IMR-90 (cell line): ENCODE results near the gene OAS1.

Experiments used
- CEBPB ChIP-seq: IDR thresholded peaks from 2 replicates; pipeline ENCODE4 v1.6.1; 2012; ENCODE audit warnings: low read depth, low read length, improper control_type of control experiment
- CTCF ChIP-seq: conservative IDR thresholded peaks from 2 replicates; pipeline ENCODE4 v1.5.1; 2012; ENCODE audit warnings: mild to moderate bottlenecking, low read depth, low read length, improper control_type of control experiment
- MAFK ChIP-seq: IDR thresholded peaks from 2 replicates; pipeline ENCODE4 v1.6.1; 2012; ENCODE audit warnings: low read depth, low read length, improper control_type of control experiment
- RAD21 ChIP-seq: IDR thresholded peaks from 2 replicates; pipeline ENCODE4 v1.6.1; 2012; ENCODE audit warnings: low read length, improper control_type of control experiment
- SMC3 ChIP-seq: fragments of 150-350 bp; IDR thresholded peaks from 2 replicates; pipeline ENCODE4 v1.6.1; 2016; ENCODE audit warnings: low read depth, mild to moderate bottlenecking, antibody characterized with exemption, low read length, moderate library complexity

GRCh38 chr12:112947314-112947713, 40.6 kb downstream of the OAS1 start:
- TF ChIP-seq CEBPB (no peak), CTCF (no peak), MAFK (no peak), SMC3 (no peak), RAD21 (no peak)
